Middle frontal gyrus (tissue), 1 donor: Measurements from ENCODE around the gene NOTCH3.

Experiments used
- DNase-seq: peaks from one replicate; pipeline ENCODE4 v3.0.0-alpha.2; 2015; ENCODE audit warnings: low spot score; ENCODE audit errors: extremely low spot score

The NOTCH3 gene

GRCh38 chr19:15236886-15237285 lies 36.1 kb upstream of the NOTCH3 start:
- no peak for DNase-seq

GRCh38 chr19:15235781-15236180 lies 35.0 kb upstream of the NOTCH3 start:
- DNase-seq, result no peak

GRCh38 chr19:15234431-15235130 lies 33.8 kb upstream of the NOTCH3 start:
- no peak for DNase-seq

GRCh38 chr19:15231271-15231670 lies 30.5 kb upstream of the NOTCH3 start:
- DNase-seq, result no peak

- DNase-seq, result no peak
Observed at GRCh38 chr19:15227261-15227660, 26.5 kb upstream of the NOTCH3 start.

- DNase-seq, result no peak
Observed at GRCh38 chr19:15225760-15226159, 25.0 kb upstream of the NOTCH3 start.

GRCh38 chr19:15223649-15224361 lies 23.0 kb upstream of the NOTCH3 start:
- no peak for DNase-seq

- peak; percentile 87 for DNase-seq
Observed at GRCh38 chr19:15222738-15223648, 22.2 kb upstream of the NOTCH3 start.

- DNase-seq, result no peak
Observed at GRCh38 chr19:15220833-15221232, 20.0 kb upstream of the NOTCH3 start.

- DNase-seq, result no peak
Observed at GRCh38 chr19:15218501-15218900, 17.7 kb upstream of the NOTCH3 start.

- DNase-seq, result no peak
Observed at GRCh38 chr19:15216363-15216762, 15.6 kb upstream of the NOTCH3 start.

- DNase-seq, result no peak
Observed at GRCh38 chr19:15213715-15214381, 13.1 kb upstream of the NOTCH3 start.

- no peak for DNase-seq
Observed at GRCh38 chr19:15212711-15213110, 11.9 kb upstream of the NOTCH3 start.

GRCh38 chr19:15210323-15210781 lies 9.6 kb upstream of the NOTCH3 start:
- DNase-seq, result no peak

GRCh38 chr19:15201374-15202023 lies 704 bp upstream of the NOTCH3 start:
- DNase-seq, result no peak

- DNase-seq, result no peak
Observed at GRCh38 chr19:15199661-15200552, 888 bp downstream of the NOTCH3 start.

- no peak for DNase-seq
Observed at GRCh38 chr19:15198951-15199660, 1.7 kb downstream of the NOTCH3 start.

GRCh38 chr19:15197942-15198341 lies 2.9 kb downstream of the NOTCH3 start:
- DNase-seq, result no peak

GRCh38 chr19:15197275-15197941 lies 3.4 kb downstream of the NOTCH3 start:
- DNase-seq, result no peak
